CD4-positive, alpha-beta T cell treated with Interleukin-2 at 100 ng/mL for 4 hours (primary cell): ENCODE data around the gene COQ8B.
"Not testable (repeated sequence)": the region's sequence is repeated elsewhere in the genome, so short reads cannot be mapped to it uniquely, and the experiment has no call there.

Source experiments
- DNase-seq: peaks from one replicate; pipeline ENCODE4 v3.0.0-alpha.2; 2020; ENCODE audit warnings: low spot score

The COQ8B gene

DNA sequence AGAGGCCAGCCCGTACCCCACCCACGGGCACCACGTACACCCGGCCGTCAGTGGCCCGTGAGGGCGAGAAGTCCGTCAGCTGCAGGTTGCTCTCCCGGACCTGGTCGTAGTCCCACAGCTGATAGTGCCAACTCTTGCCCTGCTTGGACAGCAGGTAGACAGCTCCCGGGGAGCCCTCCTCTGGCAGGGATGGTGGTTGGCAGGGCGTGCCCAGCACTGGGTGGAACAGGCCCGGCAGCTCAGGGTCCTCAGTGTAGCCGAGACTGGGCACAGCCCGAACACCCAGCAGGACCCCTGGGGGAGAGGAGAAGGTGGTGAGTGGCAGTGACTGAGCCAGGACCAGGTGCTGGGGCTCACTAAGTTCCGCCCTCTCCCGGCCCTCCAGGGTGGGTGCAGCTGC is 25.8 kb upstream of the COQ8B start:
- no peak for DNase-seq

DNA sequence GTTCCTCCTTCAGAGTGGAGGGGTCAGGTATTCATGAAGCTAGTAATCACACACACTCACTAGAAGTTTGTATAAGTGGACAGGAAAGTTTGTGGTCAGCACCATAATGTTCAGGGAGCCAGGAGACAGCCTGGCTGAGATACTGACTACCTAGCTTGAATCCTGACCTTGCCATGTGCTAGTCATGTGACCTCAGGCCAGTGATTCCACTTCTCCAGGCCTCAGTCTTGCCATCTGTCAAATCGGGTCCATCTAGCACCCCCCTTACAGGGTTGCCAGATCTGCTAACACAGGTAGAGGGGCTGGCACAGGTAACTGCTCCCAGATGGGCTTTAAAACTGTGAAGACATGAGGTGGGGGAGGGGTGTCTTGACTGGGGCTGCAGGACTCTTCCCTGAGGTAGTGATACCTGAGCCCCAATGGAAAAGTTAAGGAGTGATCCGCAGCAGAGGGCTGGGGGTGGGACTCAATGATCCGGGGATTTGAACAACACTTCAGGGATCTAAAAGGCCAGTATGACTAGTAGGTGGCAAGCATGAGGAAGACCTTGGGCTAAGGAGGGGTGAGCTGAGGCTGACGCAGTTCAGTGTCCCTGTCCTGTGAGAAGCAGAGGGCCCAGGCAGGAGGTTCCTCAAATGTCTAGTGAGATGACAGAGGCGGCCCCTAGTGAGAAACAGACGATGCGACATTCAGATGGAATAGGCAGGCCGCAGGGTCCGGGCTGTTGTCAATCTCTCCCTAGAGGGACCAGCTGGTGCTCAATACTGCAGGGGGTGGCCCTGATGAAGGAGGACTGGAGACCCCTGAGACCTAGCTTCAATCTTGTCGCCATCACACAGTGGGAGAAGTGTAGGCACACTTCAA is 25.1 kb upstream of the COQ8B start:
- no peak for DNase-seq

DNA sequence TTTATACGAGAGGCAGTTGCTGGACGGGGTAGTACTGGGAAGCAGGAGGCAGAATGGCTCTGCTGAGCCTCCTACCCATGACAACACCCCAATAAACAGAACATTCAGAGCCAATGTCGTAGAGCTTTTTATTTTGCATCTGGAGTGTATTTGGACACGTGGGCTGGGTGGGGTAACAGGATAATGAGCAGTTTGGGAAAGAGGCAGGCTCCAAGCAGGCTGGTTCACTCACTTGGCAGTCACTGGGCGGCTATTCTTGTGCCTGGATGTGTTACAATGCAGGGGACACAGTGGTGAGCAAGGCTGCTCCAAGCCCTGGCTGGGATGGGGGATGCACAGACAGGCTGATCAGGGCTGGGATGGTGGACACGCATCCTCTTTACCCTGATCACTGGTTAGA is 24.1 kb upstream of the COQ8B start:
- DNase-seq, result no peak

- DNase-seq, result no peak
These were observed 23.4 kb upstream of the COQ8B start for GRCh38 chr19:40739871-40740703.

DNA sequence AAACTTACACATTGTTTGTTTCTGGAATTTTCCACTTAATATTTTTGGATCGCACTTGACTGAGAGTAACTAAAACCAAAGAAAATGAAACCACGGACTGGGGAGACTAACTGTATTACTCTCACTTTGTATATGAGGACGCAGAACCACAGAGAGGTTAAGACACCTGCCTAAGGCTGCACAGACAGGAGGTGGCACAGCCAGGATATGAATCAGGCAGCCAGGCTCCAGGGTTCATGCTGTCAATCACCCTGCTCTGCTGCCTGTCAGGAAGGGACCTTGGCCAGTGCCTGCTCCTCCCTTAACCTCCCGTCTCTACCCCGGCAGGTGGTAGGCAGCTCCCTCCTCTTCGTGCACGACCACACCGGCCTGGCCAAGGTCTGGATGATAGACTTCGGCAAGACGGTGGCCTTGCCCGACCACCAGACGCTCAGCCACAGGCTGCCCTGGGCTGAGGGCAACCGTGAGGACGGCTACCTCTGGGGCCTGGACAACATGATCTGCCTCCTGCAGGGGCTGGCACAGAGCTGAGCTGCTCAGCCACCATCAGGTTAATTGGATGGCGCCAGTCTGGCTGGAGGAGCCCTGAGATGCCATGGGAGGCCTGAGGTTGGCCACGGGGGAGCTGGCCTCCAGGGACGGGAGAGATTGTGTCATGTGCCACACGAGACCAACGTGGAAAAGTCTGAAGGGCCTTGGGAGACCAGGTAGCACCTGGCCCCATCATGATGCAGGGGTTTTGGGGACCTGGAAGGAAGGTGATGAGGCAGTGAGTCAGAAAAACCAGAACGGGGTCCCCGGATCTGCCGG is 22.5 kb upstream of the COQ8B start:
- no peak for DNase-seq

- DNase-seq, result no peak
These were observed 20.5 kb upstream of the COQ8B start for GRCh38 chr19:40737102-40737644.

GRCh38 chr19:40736661-40737060 is 20.0 kb upstream of the COQ8B start:
- DNase-seq, result no peak

- DNase-seq, result no peak
These were observed 18.5 kb upstream of the COQ8B start for GRCh38 chr19:40735013-40735771.

DNA sequence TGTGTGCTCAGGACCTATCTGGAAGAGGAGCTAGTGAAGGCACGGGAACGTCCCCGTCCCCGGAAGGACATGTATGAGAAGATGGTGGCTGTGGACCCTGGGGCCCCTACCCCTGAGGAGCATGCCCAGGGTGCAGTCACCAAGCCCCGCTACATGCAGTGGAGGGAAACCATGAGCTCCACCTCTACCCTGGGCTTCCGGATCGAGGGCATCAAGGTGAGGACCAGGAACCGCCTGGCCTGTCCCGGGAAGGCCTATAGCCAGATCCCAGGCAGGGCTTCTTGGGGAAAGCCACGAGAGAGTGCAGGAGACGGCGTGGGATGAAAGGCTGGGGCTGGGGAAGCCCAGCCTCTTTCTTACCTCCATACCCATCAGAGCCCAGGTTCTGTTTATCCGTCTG is 16.5 kb upstream of the COQ8B start:
- DNase-seq, result no peak

DNA sequence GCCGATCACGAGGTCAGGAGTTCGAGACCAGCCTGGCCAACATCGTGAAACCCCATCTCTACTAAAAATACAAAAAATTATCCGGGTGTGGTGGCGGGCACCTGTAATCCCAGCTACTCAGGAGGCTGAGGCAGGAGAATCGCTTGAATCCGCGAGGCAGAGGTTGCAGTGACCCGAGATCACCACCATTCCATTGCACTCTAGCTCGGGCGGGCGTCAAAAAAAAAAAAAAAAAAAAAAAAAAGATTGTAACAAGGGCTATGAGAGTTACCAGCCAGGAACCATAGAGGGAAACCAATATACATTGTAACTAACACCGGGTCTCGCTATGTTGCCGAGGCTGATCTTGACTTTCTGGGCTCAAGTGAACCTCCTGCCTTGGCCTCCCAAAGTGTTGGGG is 15.6 kb upstream of the COQ8B start:
- DNase-seq, result not testable (repeated sequence)

- not testable (repeated sequence) for DNase-seq
These were observed 13.4 kb upstream of the COQ8B start for GRCh38 chr19:40730065-40730464.

DNA sequence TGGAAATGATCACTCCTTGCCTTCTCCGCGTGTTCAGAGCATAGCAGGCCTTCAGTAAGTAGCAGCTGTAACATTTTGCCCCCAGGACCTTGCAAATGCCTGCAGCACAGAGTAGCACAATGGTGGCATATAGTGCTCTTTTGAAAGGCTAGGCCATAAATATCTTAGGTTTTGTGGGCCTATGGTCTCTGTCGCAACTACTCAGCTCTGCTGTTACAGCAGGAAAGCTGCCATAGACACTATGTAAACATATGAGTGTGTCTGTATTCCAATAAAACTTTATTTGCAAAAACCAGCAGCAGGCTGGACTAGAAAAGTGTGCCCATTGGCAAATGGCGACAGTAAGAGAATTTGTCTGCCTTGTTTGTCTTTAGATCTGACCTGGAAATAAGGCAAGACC is 9.6 kb upstream of the COQ8B start:
- DNase-seq, result no peak

GRCh38 chr19:40724855-40725254 is 8.2 kb upstream of the COQ8B start:
- no peak for DNase-seq

- DNase-seq, result no peak
These were observed 7.6 kb upstream of the COQ8B start for GRCh38 chr19:40724315-40724714.

DNA sequence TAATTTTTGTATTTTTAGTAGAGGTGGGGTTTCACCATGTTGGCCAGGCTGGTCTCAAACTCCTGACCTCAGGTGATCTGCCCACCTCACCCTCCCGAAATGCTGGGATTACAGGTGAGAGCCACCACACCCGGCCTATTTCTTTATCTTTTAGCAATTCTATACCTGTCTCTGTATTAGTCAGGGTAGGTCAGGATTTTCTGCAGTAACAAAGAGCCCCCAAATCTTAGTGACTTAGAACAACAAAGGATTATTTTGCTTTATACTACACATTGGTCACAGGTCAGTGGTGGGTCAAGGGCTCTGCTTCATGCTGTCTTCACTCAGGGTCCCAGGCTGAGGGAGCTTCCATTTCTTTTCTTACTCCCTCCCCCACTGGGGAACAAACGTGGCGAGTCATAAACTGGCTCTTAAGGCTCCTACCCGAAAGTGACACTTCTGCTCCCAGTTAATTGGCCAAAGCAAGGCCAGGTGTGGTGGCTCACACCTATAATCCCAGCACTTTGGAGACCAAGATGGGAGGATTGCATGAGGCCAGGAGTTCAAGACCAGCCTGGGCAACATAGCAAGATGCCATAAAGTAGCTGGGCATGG is 7.1 kb upstream of the COQ8B start:
- no peak for DNase-seq

DNA sequence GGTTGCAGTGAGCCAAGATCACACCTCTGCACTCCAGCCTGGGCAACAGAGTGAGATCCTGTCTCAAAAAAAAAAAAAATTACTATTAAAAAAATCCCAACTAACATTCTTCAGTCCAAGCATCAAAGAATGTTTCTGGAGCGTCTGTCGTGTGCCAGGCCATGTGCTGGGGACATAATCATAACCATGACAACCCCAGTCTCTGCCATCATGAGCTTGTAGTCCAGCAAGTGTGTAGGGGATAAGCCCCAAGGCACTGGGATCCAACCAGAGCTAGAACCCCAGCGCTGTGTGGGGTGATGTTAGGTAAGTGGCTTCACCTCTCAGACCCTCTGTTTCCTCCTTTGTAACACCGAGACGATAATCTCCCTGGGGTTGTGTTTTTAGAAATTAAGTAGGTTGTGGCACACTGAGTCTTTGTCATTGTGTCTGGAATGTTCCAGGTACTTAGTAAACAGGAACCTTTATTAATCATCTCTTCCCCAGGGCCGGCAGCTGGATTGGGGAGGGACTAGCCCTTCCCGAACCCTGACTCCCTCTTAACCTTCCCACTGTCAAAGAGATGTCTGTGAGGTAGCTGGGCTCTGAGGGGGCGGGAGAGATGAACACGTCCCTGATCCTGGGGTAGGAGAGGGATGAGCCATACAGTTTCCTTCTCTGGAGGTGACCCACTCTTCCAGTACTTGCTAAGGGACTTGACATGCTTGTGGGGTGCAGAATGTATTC is 5.4 kb upstream of the COQ8B start:
- no peak for DNase-seq

DNA sequence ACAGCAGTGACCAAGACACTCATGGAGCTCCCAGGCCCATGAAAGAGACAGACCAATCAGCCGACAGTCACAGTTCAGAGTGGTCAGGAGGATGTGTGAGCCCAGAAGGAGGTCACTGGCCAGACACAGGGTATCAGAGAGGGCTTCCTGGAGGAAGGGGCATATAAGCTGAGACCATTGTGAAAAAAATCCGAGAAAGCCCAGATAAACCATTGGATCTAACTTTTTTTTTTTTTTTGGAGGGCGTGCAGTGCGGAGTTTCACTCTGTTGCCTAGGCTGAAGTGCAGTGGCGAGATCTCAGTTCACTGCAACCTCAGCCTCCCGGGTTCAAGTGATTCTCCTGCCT is 4.4 kb upstream of the COQ8B start:
- DNase-seq, result no peak

- DNase-seq, result no peak
These were observed 2.8 kb upstream of the COQ8B start for GRCh38 chr19:40719414-40719894.

- no peak for DNase-seq
These were observed 2.2 kb upstream of the COQ8B start for GRCh38 chr19:40718774-40719391.
